ENCODE data around the gene HSPB6.

DNA sequence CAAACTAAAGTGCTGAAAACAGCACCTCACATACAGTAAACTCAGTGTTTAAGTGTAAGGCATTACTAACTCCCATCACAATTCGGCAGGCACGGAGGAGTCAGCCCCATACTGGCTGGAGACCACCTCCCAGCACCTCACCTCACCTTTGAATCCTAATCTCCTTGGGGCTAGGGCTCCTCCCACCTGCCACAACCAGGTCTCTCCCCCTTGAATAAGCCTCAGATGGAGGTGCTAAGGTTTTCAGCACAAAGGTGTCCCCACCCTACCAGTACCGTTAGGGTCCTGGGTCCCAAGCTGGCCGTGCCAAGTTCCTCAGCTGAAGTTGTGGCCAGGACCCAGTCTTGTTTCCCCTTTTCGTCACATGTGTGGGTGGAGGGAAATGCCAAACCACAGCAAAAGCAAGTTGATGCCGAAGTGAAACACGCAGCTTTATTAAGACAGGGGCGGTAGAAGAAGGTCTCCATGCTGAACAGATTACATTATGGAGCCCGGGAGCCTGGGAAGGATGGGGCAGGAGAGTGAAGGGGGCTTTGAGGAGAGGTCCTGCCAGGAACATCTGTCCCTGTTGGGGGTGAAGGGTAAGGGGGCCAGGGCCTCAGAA is 14.6 kb downstream of the HSPB6 start, which contains the start of gene IGFLR1:
- TF ChIP-seq, protein P1, sequence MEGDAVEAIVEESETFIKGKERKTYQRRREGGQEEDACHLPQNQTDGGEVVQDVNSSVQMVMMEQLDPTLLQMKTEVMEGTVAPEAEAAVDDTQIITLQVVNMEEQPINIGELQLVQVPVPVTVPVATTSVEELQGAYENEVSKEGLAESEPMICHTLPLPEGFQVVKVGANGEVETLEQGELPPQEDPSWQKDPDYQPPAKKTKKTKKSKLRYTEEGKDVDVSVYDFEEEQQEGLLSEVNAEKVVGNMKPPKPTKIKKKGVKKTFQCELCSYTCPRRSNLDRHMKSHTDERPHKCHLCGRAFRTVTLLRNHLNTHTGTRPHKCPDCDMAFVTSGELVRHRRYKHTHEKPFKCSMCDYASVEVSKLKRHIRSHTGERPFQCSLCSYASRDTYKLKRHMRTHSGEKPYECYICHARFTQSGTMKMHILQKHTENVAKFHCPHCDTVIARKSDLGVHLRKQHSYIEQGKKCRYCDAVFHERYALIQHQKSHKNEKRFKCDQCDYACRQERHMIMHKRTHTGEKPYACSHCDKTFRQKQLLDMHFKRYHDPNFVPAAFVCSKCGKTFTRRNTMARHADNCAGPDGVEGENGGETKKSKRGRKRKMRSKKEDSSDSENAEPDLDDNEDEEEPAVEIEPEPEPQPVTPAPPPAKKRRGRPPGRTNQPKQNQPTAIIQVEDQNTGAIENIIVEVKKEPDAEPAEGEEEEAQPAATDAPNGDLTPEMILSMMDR (IDR thresholded peaks at IDR 0.05) = no peak
- no peak for TF ChIP-seq ZFX (IDR thresholded peaks at IDR 0.05; ENCODE audit: borderline replicate concordance)
